ENCODE measurements around the gene ICAM3. TPM values are rescaled to one million over a fixed set of nuclear protein-coding genes. Genes with fewer than 3 reads are reported as not detected.

Gene ICAM3
- total and polyA plus RNA-seq, 10 of the 15 experiments (the other 5 are each of a cell fraction or from before 2014, with no cell fraction given): 5.5 to 152 (median 90.7) TPM

- no peak for TF ChIP-seq BRCA1 (IDR thresholded peaks at IDR 0.05; ENCODE audit: low read depth, low read length)
- TF ChIP-seq SPI1 (IDR thresholded peaks at IDR 0.05; ENCODE audit: borderline replicate concordance, insufficient read depth, low read depth, low read length): peak; percentile 43; the same call in 1 of the 2 replicates
- 0 out of 2 replicates have a peak, but pooled peaks have one; percentile 5 for TF ChIP-seq CREB1 (IDR thresholded peaks at IDR 0.05; ENCODE audit: low read depth)
- TF ChIP-seq RFX5 (IDR thresholded peaks at IDR 0.05; ENCODE audit: low read depth, low read length): no peak
- TF ChIP-seq IRF4 (IDR thresholded peaks at IDR 0.05; ENCODE audit: low read depth, low read length): no peak
- TF ChIP-seq HDGF (IDR thresholded peaks at IDR 0.05): peak; percentile 37; the same call in 1 of the 2 replicates
- no peak for TF ChIP-seq NKRF (conservative IDR thresholded peaks at IDR 0.05)
- TF ChIP-seq FOXM1 (IDR thresholded peaks at IDR 0.05; ENCODE audit: low read depth, low read length): no peak
- TF ChIP-seq ASH2L (IDR thresholded peaks at IDR 0.05; ENCODE audit: borderline replicate concordance, low read depth): no peak
- TF ChIP-seq CUX1 (IDR thresholded peaks at IDR 0.05; ENCODE audit: insufficient replicate concordance, low read depth, low read length): no peak
- TF ChIP-seq MAX (IDR thresholded peaks at IDR 0.05; ENCODE audit: low read depth, low read length): peak; percentile 76
- no peak for TF ChIP-seq HDAC2 (IDR thresholded peaks at IDR 0.05)
- TF ChIP-seq TCF7 (IDR thresholded peaks at IDR 0.05; ENCODE audit: borderline replicate concordance): no peak
- no peak for TF ChIP-seq ZNF274 (IDR thresholded peaks at IDR 0.05; ENCODE audit: insufficient read depth, insufficient read length)
- no peak for TF ChIP-seq MEF2A (IDR thresholded peaks at IDR 0.05; ENCODE audit: insufficient read depth, low read depth, low read length)
- 0 out of 2 replicates have a peak, but pooled peaks have one; percentile 40 for TF ChIP-seq DPF2 (IDR thresholded peaks at IDR 0.05)
- no peak for TF ChIP-seq ETV6 (conservative IDR thresholded peaks at IDR 0.05 in 1 of 2, IDR thresholded peaks at IDR 0.05 in 1 of 2; ENCODE audit: borderline replicate concordance in 1 of 2, low read depth in 1 of 2)
- TF ChIP-seq MLLT1 (IDR thresholded peaks at IDR 0.05): no peak
These were observed 44.0 kb downstream of the ICAM3 start (continued) for GRCh38 chr19:10295305-10295846.
